ENCODE data around the gene GJA3. TPM values are rescaled to one million over a fixed set of nuclear protein-coding genes. Genes with fewer than 3 reads are reported as not detected.

The GJA3 gene
- total RNA-seq, 2 donors from 2014 or later: 0.45 TPM; not detected in 1

DNA sequence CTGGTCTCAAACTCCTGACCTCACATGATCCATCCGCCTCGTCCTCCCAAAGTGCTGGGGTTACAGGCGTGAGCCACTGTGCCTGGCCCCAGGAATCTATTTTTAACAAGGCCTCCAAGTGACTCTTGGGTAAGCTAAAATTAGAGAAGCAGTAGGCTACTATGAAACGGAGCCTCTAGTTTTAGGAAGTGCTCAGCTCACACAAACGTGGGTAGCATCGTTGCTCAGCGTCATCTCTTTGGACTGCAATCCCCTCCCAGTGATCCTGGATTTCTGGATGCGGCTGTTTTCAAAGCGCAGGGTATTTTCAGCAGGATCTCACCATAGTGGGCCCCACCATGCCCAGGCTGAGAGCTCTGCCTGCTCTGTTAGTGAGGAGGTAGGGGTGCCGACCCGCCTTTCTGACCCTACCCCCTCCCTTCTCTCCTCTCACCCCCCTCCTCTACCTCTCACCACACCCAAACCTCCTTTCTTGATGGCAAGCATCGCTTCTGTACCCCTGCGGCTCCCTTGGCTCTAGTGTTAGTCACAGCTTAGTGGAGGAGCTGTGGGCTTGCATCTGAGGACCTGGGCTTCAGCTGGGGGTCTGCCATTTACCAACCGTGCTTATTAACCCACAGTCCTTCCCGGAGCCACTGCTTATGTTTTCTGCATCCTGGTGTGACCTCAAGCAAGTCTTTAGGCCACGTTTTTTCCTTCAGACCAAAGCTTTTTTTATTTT, 34.2 kb downstream of the GJA3 start:
- H3K9me3 Mint-ChIP-seq: no peaks in the 10 kb centered on the region
- DNase-seq (ENCODE audit: low spot score in 2 of 2): no peak

DNA sequence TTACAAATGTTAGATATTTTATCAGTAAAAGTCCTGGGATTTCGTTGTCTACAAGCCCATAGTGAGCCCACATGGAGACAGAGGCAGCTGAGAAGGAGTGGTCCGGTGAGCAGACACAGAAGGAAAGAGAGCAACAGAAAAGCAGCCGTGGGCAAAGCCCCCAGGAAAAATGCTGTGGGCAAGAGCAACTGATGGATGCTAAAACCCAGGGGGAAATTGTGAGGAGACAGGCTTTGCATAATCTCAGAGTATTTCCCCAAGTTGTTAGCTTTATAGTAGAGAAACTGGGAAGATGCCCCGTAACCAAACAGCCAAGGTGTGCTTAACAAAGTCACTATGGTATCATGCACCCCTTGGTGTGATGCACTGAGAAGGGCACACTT, 35.1 kb downstream of the GJA3 start:
- Mint-ChIP-seq H3K36me3 (no peaks in the 10 kb centered on the region), H3K9me3 (no peaks in the 10 kb centered on the region), H3K27ac (no peak overlapping the region)
- no peak for DNase-seq (ENCODE audit: low spot score in 2 of 2)
- ATAC-seq: no peak

More for the DNA sequence above, 34.2 kb downstream of the GJA3 start:
- Mint-ChIP-seq H3K36me3 (no peaks in the 10 kb centered on the region), H3K27ac (no peak overlapping the region)
- ATAC-seq: no peak

DNA sequence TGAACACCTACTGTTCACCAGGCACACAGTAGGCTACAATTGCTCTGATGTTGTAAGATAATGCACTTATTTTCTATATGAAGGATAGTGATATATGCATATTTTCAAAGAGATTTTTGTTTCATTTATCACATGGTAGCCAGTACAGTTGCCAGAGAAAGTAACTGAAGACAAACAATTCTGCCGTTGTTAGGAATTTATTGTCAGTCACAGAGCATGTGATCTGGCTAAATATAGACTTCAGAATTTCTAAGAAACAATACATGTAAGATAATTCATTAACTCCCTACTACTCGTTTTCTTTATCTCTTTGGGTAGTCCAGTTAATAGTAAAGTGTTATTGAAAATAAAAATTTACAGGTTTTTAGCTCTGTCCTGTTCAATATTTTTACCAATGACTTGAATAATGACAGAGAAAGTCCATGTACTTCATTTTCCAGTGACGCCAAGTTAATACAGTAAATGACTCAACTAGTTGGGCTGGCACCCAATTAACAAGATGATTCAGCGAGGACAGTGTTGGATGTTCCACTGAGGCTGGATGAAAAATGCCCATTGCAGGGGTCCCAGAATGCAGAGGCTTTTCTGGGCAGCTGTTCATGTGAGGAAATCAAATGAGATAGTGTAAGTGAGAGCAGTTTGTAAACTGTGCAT, 35.6 kb downstream of the GJA3 start:
- no peaks in the 10 kb centered on the region for H3K9me3 Mint-ChIP-seq
- no peak for DNase-seq (ENCODE audit: low spot score in 2 of 2)
- ATAC-seq: no peak

DNA sequence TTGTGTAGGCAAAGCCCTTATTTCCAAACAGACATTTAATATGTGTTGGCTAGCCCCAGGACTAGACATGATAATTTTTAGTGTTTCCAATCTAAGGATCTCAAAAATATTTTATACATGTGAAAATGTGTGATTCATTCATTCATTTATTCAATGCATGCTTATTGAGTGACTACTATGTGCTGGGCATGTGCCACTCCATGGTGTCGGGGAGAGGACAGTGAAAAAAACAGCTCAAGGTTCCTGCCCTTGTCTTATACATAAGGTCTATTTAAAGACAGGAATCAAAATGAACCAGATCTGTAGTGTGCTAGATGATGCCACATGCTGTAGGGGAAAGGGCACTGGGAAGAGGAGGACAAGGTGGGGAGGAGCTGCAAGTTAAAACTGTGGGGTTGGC, 36.5 kb downstream of the GJA3 start:
- no peaks in the 10 kb centered on the region for H3K9me3 Mint-ChIP-seq
- peaks cover 0 to 5% of the 10 kb centered on the region in 2 donors for H3K36me3 Mint-ChIP-seq
- ATAC-seq: no peak
- peak in 1 of 2 donors; percentile 2 for DNase-seq (ENCODE audit: low spot score in 2 of 2)
- H3K27ac Mint-ChIP-seq: no peak overlapping the region

More for the DNA sequence above, 35.6 kb downstream of the GJA3 start:
- H3K36me3 Mint-ChIP-seq: no peaks in the 10 kb centered on the region
- no peak overlapping the region for H3K27ac Mint-ChIP-seq

DNA sequence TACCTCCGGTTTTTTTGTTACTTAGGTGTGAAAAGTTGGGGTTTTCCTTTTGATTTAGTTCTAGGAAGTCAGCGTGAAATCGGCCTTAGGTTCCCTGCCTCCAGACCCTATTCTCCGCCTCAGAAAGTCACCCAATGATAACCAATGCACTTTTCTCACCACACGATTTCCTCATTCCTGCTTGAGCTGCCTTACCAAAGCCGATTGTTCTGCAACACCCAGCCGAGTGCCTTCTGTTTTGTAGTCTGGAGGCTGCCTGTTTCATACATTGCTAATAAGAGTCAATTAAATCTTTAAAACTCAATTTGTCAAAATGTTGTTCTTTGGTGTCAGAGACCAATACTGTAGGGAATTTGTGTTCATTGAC, 39.7 kb downstream of the GJA3 start:
- H3K9me3 Mint-ChIP-seq: no peaks in the 10 kb centered on the region
- peaks cover 0 to 5% of the 10 kb centered on the region in 2 donors for H3K36me3 Mint-ChIP-seq
- peak overlapping the region; percentile 58 to 78 for H3K27ac Mint-ChIP-seq
- DNase-seq (ENCODE audit: low spot score in 2 of 2) (no peak), ATAC-seq (no peak)

DNA sequence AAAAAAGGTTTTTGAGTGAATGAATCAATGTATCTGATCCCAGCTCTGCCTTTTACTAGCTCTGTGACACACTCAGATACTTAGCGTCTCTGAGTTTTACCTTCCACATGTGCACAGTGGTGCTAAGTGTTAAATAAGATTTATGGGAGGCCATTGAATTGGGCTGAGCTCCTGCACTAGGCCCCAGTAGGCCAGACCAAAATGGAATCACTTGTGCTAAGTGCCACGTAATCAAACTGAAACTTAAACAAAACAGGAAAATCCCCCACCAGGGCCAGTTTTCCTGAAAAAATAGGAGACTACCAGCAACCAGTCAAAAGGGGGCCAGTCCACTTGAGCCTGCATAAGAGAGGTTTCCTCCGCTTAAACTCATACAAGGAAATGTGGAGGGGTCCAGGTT, 40.9 kb downstream of the GJA3 start:
- H3K36me3 Mint-ChIP-seq: peaks cover 0 to 5% of the 10 kb centered on the region in 2 donors
- DNase-seq (ENCODE audit: low spot score in 2 of 2) (no peak), ATAC-seq (peak in 1 of 2 donors; percentile 15)
- H3K27ac Mint-ChIP-seq: peak overlapping the region; percentile 29 to 78
- no peaks in the 10 kb centered on the region for H3K9me3 Mint-ChIP-seq

DNA sequence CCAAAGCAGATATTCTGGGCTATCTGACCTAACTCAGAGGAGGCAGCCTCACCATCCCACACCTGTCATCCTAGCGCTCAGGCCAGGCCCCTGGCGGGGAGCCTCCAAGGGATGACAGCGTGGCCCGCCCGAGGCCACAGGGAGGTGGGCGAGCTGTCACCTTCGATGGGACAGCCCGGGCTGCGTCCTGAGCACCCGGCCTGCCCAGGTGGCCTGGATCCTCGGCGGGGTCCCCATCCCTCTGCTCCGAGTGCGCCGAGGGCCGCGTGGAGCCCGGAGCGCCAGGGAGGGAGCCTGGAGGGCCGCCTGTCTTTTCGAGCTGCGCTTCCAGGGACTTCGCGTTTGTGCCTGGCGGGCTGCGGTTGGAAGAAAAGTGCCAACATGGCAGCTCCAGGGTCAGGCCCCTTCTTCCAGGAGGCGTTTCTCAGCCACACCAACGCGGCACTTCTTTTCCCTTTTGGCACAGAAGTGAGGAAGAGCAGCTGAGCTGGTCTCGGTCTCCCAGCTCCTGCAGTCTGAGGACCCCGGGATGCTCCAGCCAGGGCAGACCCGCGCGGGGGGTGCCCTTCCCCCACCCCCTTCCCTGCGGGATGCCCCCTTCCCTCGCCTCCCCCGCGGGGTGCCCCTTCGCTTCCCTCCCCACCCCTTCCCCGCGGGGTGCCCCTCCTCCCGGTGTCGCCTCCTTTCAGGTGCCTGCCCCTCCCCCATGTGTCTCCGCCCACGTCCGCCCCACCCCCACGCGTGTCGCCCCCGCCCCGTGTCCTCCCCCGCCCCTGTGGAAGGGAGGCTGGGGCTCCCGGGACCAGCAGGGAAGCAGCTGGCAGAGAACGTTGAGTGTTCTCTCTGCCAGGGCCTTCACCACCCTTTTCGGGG, 42.3 kb downstream of the GJA3 start:
- peak overlapping the region; percentile 78 to 79 for H3K27ac Mint-ChIP-seq
- ATAC-seq: peak; percentile 1 to 27
- H3K9me3 Mint-ChIP-seq: no peaks in the 10 kb centered on the region
- no peak for DNase-seq (ENCODE audit: low spot score in 2 of 2)
- peaks cover 0 to 5% of the 10 kb centered on the region in 2 donors for H3K36me3 Mint-ChIP-seq

DNA sequence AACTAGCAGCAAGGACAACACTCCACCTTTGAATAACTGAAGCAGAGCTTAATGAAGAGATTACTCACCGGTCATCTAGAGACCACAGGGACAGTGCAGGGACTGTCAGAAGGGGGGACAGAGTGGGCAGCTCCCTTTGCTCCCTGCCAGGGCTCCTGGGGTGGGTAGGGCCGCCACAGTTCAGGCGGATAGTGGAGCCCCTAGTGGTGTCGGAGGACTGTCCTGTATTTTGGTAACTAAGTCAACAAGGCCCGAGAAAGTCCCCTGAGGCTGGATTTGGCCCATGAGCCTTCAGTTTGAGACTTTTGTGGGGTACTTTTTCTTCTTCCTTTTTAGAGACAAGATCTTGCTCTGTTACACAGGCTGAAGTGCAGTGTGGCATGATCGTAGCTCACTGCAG, 44.6 kb downstream of the GJA3 start:
- H3K9me3 Mint-ChIP-seq: no peaks in the 10 kb centered on the region
- no peak for ATAC-seq

DNA sequence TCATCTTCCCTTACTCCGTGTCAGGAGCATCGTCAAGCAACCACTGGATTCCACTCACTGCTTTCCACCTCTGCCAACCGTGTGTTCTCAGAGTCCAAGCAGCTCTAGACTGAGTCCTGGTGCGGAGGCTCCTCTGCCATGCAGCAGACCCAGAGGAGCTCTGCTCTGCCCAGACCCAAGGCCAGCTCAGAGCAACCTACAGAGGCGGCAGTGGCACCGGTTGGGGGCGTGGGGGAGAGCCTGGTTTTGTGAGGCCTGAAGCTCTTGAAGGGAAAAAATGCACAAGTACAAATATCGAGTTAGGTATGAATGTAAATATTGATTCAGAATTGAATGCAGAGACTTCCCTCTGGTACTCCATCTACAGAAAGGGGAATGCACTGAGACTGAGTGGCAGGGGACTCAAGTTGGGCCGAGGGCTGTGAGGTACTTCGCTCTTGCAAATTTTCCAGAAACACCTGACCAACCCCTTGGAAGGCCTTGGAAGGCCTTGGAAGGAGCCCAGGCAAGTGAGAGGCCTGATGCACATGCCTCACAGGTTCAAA, 46.7 kb downstream of the GJA3 start:
- Mint-ChIP-seq H3K9me3 (no peaks in the 10 kb centered on the region), H3K27ac (no peak overlapping the region), H3K36me3 (no peaks in the 10 kb centered on the region)
- DNase-seq (ENCODE audit: low spot score in 2 of 2) (no peak), ATAC-seq (no peak)

More for the DNA sequence above, 44.6 kb downstream of the GJA3 start:
- Mint-ChIP-seq H3K36me3 (peaks cover 0 to 5% of the 10 kb centered on the region in 2 donors), H3K27ac (no peak overlapping the region)
- no peak for DNase-seq (ENCODE audit: low spot score in 2 of 2)

DNA sequence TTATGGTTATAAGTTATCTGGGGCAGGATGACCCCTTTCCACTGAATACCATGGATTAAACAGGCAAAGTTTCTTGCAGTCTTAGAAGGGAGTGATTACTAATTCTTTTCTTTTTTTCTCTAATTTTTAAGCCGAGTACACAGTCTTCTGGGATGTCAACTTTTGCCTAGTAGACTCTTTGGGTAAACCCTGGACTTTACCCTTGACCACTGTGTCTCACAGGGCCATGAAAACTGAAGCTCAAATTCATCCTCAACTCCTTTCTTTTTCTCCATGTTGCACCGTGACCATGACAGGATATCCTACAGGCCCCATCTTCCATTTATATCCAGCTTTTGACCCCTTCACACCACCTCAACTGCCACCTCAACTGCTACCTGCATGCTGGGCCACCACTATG, 51.8 kb downstream of the GJA3 start:
- ATAC-seq: no peak
- Mint-ChIP-seq H3K27ac (no peak overlapping the region), H3K36me3 (no peaks in the 10 kb centered on the region), H3K9me3 (no peaks in the 10 kb centered on the region)
- DNase-seq (ENCODE audit: low spot score in 2 of 2): no peak

DNA sequence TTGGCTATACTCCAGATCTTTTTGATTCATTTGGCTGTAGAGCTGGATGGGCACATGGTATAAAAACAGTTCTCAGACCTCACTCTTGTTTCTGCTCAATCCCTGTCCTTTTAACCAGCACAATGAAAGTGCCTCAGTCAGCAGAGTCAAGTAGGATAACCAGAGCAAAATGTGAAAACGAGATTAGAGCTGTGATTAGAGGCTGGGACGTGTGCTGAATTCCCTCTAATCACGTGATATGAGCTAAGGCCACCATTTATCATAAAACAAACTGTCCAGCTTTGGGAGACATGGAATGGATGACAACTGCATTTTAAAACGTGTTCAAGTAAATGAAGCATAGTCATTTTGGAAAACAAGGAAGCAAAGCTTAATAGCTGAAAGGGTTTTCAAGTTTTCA, 54.1 kb downstream of the GJA3 start:
- no peak for DNase-seq (ENCODE audit: low spot score in 2 of 2)
- Mint-ChIP-seq H3K36me3 (no peaks in the 10 kb centered on the region), H3K27ac (no peak overlapping the region), H3K9me3 (no peaks in the 10 kb centered on the region)
- ATAC-seq: no peak

DNA sequence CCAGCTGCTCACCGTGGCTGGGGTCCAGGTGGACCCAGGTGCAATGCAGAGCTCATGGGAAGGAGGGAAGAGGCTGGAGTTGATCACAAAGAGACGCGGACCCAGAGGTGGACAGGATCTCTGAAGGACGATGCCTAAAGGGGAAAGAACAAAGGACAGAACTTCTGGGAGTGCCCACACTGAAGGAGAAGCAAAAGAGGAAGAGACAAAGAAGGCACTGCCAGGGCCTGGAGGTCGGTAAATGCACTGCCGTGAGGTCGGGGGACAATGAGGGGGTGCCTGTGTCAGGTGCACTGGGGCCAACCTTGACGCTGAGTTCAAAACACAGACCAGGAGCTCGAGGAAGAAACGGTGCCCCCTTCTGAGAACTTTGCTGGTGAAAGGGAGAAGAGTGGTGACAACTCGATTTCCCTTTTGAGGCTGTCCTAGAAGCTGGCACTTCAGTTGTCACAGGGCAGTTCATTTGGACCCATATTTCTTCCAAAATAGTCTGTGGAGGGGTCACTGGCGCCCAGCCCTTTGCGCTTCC, 55.6 kb downstream of the GJA3 start:
- Mint-ChIP-seq H3K36me3 (no peaks in the 10 kb centered on the region), H3K9me3 (no peaks in the 10 kb centered on the region), H3K27ac (no peak overlapping the region)
- ATAC-seq: no peak
- DNase-seq (ENCODE audit: low spot score in 2 of 2): no peak

DNA sequence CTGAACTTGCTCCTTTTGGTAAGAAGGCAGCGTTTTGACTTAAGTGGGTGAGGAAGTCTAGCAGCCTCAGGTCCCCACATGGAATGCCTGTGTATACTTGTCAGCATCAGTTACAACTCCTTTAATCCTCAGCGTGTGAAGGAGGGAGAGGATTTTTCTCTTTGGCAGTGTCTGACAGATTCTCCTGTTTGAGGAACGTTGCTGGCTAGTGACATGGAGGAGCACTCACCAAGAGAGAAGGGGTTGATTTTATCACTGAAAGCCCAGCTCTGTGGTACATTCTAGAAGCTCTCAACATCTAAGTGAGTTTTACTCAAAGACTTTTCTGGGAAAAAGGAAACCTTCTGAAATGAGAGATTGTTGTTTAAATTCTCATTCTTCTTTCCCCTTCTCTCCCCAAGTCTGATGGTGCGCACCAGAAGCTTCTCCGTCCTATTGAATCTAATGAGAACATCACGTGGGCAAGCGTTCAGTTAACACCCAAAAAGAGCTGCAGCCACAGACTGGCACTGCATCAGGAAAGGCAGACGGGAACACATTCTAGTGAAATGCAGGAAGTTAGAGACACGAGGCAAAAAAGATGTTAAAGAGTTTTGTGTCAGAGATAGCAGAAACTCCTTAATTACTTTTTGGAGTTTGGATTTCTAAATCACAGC, 58.2 kb downstream of the GJA3 start:
- no peaks in the 10 kb centered on the region for H3K9me3 Mint-ChIP-seq

DNA sequence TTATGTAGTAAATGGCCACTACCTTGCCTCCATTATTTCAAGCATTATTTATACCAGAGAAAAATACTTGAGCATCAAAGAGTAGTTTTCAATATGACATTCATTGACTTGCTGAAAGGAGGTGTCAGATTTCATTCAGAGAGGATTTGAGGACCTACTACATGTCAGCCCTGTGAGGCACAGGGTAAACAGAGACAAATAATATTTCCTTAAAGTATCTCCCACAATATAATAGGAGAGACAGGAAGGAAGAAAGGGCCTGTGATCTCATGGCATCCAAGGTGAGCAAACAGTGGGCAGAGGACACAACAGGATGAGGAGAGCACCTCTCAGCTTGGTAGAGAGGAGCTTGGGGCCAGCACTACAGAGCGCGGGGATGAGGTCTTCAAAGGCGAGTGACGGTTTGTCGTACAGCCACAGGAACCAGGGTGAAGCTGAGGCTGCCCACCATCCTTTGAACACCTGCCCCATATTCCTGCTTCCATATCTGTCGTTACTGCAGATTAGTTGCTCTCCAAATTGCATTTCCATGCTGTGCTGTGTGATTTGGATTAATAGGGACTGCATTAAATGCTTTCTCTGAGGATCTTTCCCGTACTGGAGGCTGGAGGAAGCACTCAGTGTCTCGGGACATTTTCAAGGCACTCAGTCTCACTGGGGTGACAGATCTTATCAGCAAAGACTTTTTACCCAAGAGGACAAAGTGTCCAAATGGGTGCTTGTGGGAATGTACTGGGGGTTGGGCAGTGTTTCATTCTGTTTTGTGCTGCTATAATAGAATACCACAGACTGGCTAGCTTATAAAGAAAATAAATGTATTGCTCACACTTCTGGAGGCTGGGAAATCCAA, 59.2 kb downstream of the GJA3 start:
- no peak overlapping the region for H3K27ac Mint-ChIP-seq
- no peaks in the 10 kb centered on the region for H3K36me3 Mint-ChIP-seq
- DNase-seq (ENCODE audit: low spot score in 2 of 2): no peak
- no peak for ATAC-seq
- H3K9me3 Mint-ChIP-seq: no peaks in the 10 kb centered on the region

More for the DNA sequence above, 58.2 kb downstream of the GJA3 start:
- no peaks in the 10 kb centered on the region for H3K36me3 Mint-ChIP-seq
- DNase-seq (ENCODE audit: low spot score in 2 of 2) (no peak), ATAC-seq (no peak)
- peak overlapping the region in 1 of 2 donors; percentile 11 for H3K27ac Mint-ChIP-seq

DNA sequence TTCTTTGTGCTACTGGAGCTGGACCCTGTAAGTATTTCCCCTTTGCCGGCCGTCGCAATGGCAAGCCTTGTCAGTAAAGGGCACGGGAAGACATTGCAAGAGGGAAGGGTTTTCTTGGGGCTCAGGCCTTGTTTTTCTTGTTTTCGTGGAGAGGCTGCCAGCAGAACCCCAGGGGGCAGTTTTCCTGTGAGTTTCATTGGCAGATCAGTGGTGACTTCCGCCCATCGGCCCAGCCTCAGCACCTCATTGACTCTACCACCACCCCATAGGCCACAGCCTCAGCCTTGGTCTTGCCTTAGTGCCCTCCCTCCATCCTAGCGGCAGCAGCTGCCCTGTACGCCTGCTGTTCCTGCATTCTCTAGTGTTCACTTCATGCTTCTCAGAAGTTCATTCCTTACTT, 61.5 kb downstream of the GJA3 start:
- no peak for ATAC-seq
- Mint-ChIP-seq H3K9me3 (no peaks in the 10 kb centered on the region), H3K27ac (no peak overlapping the region), H3K36me3 (no peaks in the 10 kb centered on the region)
- no peak for DNase-seq (ENCODE audit: low spot score in 2 of 2)

Measured in activated naive CD4-positive, alpha-beta T cell treated with anti-CD3 and anti-CD28 coated beads, Interleukin-2, amount 50 U/mL, for 72 hours (primary cell).